ENCODE results near the gene ALG5.
A peak's percentile ranks its signal among the peaks of the same experiment; 100 is the strongest.

Gene ALG5

DNA sequence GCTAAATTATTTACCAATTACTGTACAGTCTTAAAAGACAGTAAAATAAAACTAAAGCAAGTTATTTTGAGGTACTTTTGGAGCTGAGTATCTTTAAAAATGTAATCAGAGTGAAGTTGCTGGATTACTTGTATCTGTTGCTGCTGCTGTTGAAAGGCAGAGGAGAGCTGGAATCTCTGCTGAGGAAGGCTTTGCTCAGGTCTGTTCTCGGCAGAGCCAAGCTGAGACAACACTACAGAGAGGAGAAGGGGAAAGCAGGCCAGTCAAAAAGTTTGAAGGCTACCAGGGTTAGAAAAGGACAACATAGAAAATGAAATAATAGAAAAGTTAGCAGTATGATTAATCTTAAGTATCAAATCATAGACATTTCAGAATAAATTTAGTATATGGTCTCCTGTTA lies 11.3 kb upstream of the ALG5 start:
- no peak for TF ChIP-seq CTCF (conservative IDR thresholded peaks at IDR 0.05)
- no peak overlapping the region for H3K27ac ChIP-seq

DNA sequence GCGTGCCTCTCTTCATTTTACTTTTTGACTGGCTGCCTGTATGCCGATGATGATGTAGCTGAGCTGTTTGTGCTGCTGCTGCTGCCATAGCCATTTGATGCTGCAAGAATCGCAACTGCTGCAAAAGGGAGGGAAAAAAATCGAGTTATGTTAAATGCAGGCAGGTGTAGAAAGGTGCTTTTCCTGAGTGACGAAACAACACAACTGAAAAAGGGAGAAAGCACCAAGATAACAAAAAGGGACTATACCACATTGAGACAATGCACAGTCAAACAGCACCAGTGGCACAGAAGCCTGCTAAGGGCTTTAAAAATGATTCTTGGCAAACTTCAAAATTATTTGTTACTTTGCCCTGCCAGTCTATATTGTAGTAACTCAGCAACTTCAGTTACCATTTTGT lies 10.6 kb upstream of the ALG5 start:
- TF ChIP-seq CTCF (conservative IDR thresholded peaks at IDR 0.05) = no peak
- no peak overlapping the region for H3K27ac ChIP-seq

- TF ChIP-seq CTCF (conservative IDR thresholded peaks at IDR 0.05) = no peak
- H3K27ac ChIP-seq = peak overlapping the region; percentile 96; the same call in 1 of the 2 replicates
Observed at GRCh38 chr13:37001921-37002250, 2.7 kb upstream of the ALG5 start.

GRCh38 chr13:36998624-36999041 lies 507 bp downstream of the ALG5 start:
- H3K27ac ChIP-seq = peak overlapping the region; percentile 96

DNA sequence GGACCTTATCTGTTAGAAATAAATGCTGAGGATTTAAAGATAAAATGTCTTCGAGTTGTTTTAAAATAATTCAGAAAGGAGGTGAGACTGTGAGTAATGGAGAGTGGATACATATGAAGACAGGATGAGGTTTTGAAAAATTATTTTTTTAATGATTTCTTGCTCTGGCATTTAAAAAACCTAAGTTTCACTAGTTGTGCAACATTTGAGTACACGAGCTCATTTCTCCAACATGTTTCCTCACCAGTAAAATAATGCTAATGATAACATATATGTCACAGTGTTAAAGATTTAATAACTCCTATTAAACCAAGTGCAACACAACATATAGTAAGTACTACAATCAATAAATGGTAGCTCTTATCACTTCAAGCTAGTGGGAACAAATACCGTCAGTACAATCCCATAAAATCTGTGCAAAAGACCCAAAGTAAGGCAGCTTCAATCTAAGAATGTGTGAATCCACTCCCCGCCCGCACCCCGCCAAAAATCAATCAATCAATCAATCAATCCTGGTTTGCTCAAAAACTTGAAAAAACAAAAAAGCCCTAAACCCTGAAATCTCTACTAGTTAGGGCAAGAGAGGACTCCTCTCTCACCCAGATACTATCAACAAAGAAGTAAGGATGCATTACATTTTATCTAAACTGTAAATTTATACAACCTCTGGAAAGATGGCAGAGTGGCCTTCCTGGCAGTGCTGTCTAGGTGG lies 1.3 kb downstream of the ALG5 start:
- H3K27ac ChIP-seq = peak overlapping the region; percentile 96
- no peak for TF ChIP-seq CTCF (conservative IDR thresholded peaks at IDR 0.05)

More at GRCh38 chr13:36998624-36999041, 507 bp downstream of the ALG5 start:
- TF ChIP-seq CTCF (conservative IDR thresholded peaks at IDR 0.05) = no peak

GRCh38 chr13:36992362-36992761 lies 6.8 kb downstream of the ALG5 start:
- no peak overlapping the region for H3K27ac ChIP-seq
- no peak for TF ChIP-seq CTCF (conservative IDR thresholded peaks at IDR 0.05)

DNA sequence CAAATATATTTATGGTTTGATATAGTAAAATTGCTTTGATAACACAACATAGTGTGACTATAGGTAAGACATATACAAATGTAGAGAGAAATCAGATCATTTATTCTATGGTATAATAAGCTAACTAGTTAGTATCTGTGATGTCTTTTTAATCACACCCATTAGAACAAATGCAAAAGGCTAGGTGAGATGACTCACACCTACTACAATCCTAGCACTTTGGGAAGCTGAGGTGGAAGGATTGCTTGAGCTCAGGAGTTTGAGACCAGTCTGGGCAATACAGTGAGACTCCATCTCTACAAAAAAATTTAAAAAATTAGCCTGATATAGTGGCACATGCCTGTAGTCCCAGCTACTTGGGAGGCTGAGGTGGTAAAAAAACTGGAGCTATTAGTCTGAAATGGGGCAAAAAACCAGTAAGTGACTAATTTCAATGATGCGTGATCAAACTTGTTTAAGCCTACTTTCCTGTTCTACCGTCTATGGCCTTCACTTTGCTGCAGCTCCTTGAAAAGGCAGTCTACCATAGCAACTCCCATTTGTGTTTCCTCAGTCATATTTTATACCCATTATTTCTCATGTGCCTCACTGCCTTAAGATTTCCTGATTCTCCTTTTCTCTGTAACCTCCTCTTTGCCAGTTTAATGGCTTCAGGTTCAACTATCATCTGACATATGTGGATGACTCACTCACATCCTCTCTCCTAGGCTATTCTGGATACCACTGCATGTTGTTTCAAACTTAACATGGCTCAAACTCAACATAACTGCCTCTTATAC lies 12.5 kb downstream of the ALG5 start:
- H3K27ac ChIP-seq = no peak overlapping the region
- TF ChIP-seq CTCF (conservative IDR thresholded peaks at IDR 0.05) = no peak
